Measurements from ENCODE around the gene MEGF6.

MEGF6 gene

DNA sequence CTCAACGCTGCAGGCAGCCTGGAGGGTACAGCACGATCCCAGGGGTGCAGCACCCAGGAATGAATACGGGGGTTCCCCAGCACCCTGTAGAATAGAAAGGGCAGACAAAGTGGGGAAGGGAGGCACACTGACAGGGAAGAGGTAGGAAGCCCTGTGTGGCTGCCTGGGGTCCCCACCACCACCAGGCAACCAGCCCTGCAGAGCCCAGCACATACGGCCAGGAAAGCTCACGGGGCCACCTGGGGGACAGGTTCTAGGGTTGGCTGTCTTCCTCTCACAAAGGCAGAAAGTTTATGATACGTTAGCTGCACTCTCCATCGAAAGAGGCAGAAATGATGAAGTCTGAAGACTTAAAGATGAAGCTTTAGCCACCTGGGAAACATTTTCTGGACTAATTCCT lies 104.4 kb downstream of the MEGF6 start:
- no peak for DNase-seq

DNA sequence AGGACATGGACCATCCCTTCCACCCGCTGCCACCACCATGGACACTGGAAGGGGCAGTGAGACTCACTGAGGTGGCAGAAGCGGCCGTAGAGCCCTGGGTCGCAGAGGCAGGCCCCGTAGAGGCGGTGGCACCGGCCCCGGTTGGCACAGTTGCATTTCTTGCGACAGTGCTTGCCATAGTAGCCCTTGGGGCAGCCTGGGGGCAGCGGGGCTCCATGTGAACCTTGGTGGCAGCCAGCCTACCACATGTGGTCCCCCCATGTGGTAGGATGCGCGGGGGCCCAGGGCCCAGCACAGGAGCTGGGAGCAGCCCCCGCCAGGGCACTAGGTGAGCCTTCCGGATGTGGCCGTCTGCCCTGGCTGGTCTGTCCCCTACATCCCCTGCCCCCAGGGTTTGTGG lies 105.3 kb downstream of the MEGF6 start:
- no peak for DNase-seq

GRCh38 chr1:3505161-3505560 lies 106.1 kb downstream of the MEGF6 start:
- no peak for DNase-seq

DNA sequence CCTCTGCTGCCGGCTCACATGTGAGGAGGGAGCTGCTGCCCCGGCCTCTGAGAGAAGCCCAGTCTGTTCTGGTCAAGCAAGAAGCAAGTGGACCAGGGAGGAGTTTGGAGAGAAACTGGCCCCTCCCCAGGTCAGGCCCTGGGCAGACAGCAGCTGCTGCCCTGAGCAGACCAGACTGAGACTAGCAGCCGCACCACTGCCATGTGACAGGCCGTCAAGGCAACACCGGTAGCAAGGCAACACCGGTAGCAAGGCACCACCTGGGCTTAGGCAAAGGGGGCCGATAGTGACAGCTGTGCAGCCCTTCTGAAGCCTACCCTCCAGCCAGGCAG lies 106.5 kb downstream of the MEGF6 start:
- DNase-seq = peak in 1 of 58 donors; percentile 62

- peak in 47 of 58 donors; percentile 13 to 83 (median 47) for DNase-seq
Observed at GRCh38 chr1:3504151-3504821, 107.0 kb downstream of the MEGF6 start.

DNA sequence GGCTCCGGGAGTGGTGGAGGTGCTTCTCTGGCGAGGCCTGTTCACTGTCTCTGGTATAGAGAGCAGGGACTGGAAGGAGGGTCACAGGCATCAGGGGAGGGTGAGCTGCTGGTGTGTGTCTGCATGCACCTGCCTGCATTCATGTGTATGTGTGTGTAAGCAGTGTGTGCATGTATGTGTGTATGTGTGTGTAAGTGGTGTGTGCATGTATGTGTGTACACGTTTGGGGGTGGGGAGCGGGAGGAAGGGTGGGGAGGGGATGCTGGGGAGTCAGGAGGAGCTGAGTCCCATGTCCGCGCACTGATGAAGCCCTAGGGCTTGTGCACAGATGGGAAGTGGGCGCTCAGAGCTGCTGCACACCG lies 107.8 kb downstream of the MEGF6 start:
- DNase-seq = no peak

- no peak for DNase-seq
Observed at GRCh38 chr1:3502641-3503524, 108.4 kb downstream of the MEGF6 start.

- peak in 33 of 58 donors; percentile 2 to 94 (median 32) for DNase-seq
Observed at GRCh38 chr1:3501856-3502640, 109.3 kb downstream of the MEGF6 start.

DNA sequence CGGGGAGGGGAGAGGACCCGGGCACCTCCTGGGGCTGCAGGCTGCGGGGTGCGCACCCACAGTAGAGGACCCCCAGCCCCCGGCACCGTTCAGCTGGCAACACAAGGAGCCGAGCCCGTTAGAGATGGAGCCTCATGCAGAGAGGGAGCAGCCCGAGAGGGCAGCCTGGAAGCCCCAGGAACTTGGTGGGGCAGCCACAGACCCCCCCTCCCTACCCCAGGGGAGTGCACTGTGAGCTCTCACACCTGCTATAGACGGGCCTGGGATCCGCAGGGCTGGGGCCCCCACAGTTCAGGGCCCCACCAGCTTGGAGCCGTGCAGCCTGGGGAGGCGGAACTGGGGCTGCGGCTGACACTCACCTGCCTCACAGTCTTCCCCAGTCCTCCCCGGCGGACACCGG lies 109.9 kb downstream of the MEGF6 start:
- no peak for DNase-seq

GRCh38 chr1:3500265-3500835 lies 111.0 kb downstream of the MEGF6 start:
- no peak for DNase-seq

DNA sequence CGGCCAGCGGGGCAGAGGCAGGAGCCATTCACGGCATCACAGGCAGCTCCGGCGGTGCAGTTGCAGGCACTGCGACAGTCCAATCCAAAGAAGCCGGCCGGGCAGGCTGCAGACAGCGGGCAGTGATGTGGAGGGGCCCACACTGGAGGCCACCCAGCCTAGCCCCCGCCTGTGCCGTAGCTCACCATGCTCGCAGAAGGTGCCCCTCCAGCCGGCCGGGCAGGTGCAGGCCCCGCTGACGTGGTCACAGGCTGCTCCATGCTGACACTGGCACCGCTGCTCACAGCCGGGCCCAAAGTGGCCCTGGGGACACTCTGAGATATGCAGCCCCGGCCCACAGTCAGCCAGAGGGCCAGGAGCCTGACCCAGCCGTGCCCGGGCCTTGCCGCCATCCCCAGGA lies 111.7 kb downstream of the MEGF6 start:
- no peak for DNase-seq

- DNase-seq = no peak
Observed at GRCh38 chr1:3498986-3499385, 112.3 kb downstream of the MEGF6 start.

DNA sequence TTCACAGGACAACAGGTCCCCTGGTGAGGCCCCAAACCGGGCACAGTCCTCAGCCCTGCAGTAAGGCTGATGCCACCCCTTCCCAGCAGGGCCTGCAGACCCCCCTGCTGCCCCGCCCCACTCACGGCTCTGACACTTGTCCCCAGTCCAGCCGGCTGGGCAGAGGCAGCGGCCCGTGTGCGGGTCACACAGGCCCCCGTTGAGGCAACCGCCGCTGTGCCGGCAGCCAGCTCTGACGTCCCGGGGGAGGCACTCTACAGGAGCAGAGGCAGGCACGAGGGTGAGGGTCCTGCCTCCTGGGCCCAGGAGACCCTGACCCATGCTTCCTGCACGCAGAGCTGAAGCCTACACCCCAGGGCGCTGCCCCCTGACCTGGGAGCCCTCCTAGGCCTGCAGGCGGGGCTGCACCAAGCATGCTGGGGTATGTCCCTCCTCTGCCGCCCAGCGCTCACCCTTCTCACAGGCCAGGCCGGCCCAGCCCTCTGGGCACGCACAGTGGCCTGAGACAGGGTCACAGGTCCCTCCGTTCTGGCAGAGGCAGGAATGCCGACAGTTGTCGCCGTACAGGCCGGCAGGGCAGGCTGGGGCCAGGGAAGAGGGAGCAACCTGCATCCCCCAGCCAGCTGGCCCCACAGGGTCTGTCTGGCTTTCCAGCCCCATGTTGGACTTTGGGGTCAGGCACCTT lies 112.9 kb downstream of the MEGF6 start:
- no peak for DNase-seq

DNA sequence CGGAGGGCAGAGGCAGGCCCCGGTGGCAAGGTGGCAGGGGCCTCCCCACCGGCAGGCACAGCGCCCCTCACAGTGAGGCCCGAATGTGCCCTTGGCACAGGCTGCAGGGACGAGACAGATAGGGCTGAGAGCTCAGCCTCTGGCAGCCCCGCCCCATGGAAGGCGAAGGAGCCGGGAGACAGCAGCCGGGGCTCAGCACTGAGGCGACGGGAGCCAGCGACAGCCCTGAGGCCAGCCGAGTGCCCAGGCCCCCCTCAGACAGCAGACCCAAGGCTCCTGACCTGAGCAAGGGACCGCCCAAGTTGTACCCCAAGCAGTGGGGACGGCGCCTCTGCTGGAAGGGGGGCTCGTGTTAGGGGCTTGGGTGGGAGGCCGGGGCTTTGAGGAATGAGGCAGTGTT lies 113.8 kb downstream of the MEGF6 start:
- no peak for DNase-seq

- DNase-seq = no peak
Observed at GRCh38 chr1:3496916-3497315, 114.4 kb downstream of the MEGF6 start.

DNA sequence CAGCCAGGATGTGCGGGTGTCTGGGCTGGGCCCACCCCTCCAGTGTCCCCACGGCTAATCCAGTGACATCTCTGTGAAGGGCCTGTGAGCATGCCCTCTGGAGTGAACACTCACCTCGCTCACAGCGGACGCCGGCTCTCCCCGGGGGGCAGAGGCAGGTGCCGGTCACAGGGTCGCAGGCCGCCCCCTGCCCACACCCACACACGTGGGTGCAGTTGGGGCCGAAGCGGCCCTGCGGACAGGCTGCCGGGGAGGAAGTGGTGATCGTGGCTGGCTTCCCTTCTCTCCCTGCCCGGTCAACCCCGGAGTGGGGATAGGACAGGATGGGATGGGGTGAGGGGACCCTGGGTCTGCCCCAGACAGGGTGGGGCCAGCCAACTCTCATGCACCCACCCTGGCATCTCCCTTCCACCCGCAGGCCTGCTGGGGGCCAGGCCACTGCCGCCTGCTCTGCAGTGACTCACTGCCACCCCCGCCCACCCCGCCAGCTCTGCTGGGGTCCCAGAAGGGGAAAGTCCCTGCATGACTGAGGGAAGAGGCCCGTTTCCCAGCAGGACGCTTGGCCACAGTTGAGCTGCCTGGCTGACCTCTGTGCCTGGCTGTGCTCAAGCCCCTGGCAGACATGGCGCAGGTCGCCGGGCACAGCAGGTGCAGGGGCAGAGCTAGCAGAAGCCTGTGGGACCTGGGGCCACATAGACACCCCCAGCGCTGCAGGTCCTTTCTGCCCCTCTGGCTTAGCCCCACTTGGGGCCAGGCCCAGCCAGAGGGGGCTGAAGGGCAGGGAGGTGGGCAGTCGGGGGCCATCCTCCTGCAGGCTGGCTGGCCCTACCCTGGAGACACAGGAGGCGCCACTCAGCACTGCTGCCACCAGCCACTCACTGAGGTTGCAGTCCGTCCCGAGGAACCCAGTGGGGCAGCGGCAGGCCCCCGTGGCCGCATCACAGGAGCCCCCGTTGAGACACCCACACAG lies 115.2 kb downstream of the MEGF6 start:
- no peak for DNase-seq

- DNase-seq = no peak
Observed at GRCh38 chr1:3494321-3495308, 116.7 kb downstream of the MEGF6 start.

DNA sequence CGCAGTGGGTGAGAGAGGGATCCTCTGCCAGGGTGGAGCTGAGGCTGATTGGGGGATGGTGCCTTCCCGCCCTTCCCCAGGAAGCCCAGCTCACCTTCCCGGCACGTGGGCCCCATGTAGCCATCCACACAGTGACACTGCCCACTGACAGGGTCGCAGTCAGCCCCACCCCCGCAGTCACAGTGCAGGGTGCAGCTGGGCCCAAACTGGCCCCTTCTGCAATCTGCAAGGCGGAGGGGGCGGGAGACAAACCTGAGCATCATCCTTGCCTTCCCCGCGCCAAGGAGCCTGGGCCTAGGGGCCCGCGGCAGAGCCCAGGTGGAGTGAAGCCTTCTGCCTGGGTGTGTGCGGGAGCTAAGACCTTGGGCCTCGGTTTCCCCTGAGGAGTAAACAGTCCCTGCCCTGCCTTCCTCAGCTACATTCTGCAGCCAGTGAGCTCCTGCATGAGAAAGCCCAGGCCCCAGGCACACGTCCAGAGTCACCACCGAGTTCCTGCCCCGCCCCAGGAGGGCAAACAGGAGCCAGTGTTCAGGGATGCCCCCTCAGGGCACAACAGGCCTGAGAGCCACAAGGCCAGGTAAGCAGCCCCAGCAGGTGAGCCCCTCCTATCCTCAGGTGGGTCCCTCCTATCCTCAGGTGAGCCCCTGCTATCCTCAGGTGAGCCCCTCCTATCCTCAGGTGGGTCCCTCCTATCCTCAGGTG lies 118.6 kb downstream of the MEGF6 start:
- no peak for DNase-seq
